Activated T-helper 2 cell treated with anti-CD3 and anti-CD28 coated beads, Interferon-gamma antibody, Interleukin-2, Interleukin-4, amounts not matched to agents 10 μg/mL and 5 μg/mL and 100 μg/mL, durations not matched to agents 14 hours and 24 hours and 36 hours (primary cell): ENCODE measurements around the gene SFXN1. TPM values are rescaled to one million over a fixed set of nuclear protein-coding genes. Genes with fewer than 3 reads are reported as not detected.
"Not testable (repeated sequence)": the region's sequence is repeated elsewhere in the genome, so short reads cannot be mapped to it uniquely, and the experiment has no call there.

ENCODE experiments used
- DNase-seq: peaks from one replicate; pipeline ENCODE4 v3.0.0; 2021; ENCODE audit warnings: low spot score
- H3K27ac Mint-ChIP-seq: one replicate; pipeline ENCODE4 v1.8.0; 2021; ENCODE audit warnings: mixed read lengths
- H3K27me3 Mint-ChIP-seq: one replicate; pipeline ENCODE4 v1.8.0; 2021; ENCODE audit warnings: low read depth, mixed read lengths
- H3K36me3 Mint-ChIP-seq: one replicate; pipeline ENCODE4 v1.8.0; 2021; ENCODE audit warnings: low read depth, mixed read lengths
- H3K4me1 Mint-ChIP-seq: one replicate; pipeline ENCODE4 v1.8.0; 2021; ENCODE audit warnings: low read depth, mixed read lengths
- H3K4me3 Mint-ChIP-seq: one replicate; pipeline ENCODE4 v1.8.0; 2021; ENCODE audit warnings: low read depth, mild to moderate bottlenecking, moderate library complexity, mixed read lengths
- H3K9me3 Mint-ChIP-seq: one replicate; pipeline ENCODE4 v1.8.0; 2021; ENCODE audit warnings: mixed read lengths
- intact Hi-C: fragments of 100-400 bp; cut with micrococcal nuclease; formaldehyde crosslinking; loops from one replicate; pipeline ENCODE4 v1.15.1; 2023
- total RNA-seq: library from RNA; stranded (reverse); gene quantifications from 2 replicates; pipeline ENCODE4 v1.2.3, GENCODE V29; 2022

Gene SFXN1
- total RNA-seq, 1 donor from 2014 or later = 318 TPM

- Mint-ChIP-seq H3K4me1 (peaks cover 63% of the 10 kb centered on the region), H3K27ac (peak overlapping the region; percentile 98), H3K4me3 (peak overlapping the region; percentile 67), H3K36me3 (peaks cover 99% of the 10 kb centered on the region), H3K27me3 (no peaks in the 10 kb centered on the region), H3K9me3 (peaks cover 16% of the 10 kb centered on the region)
- peak; percentile 71 for DNase-seq
- intact Hi-C loops = loop anchor here (1.0 to 2.0 kb wide), 5 partner anchors 13 to 1901 kb away; partner anchors contain the start of gene BOD1
Measured at GRCh38 chr5:175517824-175518450, 39.6 kb downstream of the SFXN1 start.

- Mint-ChIP-seq H3K9me3 (peaks cover 16% of the 10 kb centered on the region), H3K27me3 (no peaks in the 10 kb centered on the region), H3K4me1 (peaks cover 67% of the 10 kb centered on the region), H3K36me3 (peaks cover 98% of the 10 kb centered on the region), H3K4me3 (no peak overlapping the region), H3K27ac (peak overlapping the region; percentile 98)
- DNase-seq = no peak
- intact Hi-C loops = no loop called here
Measured at GRCh38 chr5:175519006-175519405, 40.6 kb downstream of the SFXN1 start.

GRCh38 chr5:175520321-175520720 is 42.0 kb downstream of the SFXN1 start:
- H3K4me1 Mint-ChIP-seq = peaks cover 78% of the 10 kb centered on the region
- H3K9me3 Mint-ChIP-seq = peaks cover 16% of the 10 kb centered on the region
- intact Hi-C loops = no loop called here
- H3K36me3 Mint-ChIP-seq = peaks cover 98% of the 10 kb centered on the region
- no peaks in the 10 kb centered on the region for H3K27me3 Mint-ChIP-seq
- DNase-seq = no peak
- no peak overlapping the region for H3K4me3 Mint-ChIP-seq
- peak overlapping the region; percentile 98 for H3K27ac Mint-ChIP-seq

GRCh38 chr5:175520873-175521272 is 42.5 kb downstream of the SFXN1 start:
- Mint-ChIP-seq H3K9me3 (peaks cover 16% of the 10 kb centered on the region), H3K27ac (peak overlapping the region; percentile 98), H3K4me3 (peak overlapping the region; percentile 64), H3K27me3 (no peaks in the 10 kb centered on the region), H3K4me1 (peaks cover 76% of the 10 kb centered on the region), H3K36me3 (peaks cover 96% of the 10 kb centered on the region)
- intact Hi-C loops = loop anchor here (1.0 kb wide), 2 partner anchors 10 to 132 kb away; no protein-coding TSS in a partner anchor
- no peak for DNase-seq

GRCh38 chr5:175521313-175521833 is 43.0 kb downstream of the SFXN1 start:
- Mint-ChIP-seq H3K4me1 (peaks cover 75% of the 10 kb centered on the region), H3K4me3 (peak overlapping the region; percentile 64), H3K27ac (peak overlapping the region; percentile 98), H3K27me3 (no peaks in the 10 kb centered on the region), H3K9me3 (peaks cover 16% of the 10 kb centered on the region), H3K36me3 (peaks cover 96% of the 10 kb centered on the region)
- peak; percentile 21 for DNase-seq
- intact Hi-C loops = loop anchor here (1.0 kb wide), 2 partner anchors 10 to 132 kb away; no protein-coding TSS in a partner anchor

GRCh38 chr5:175523292-175523691 is 44.9 kb downstream of the SFXN1 start:
- H3K4me3 Mint-ChIP-seq = peak overlapping the region; percentile 84
- no peak for DNase-seq
- H3K27ac Mint-ChIP-seq = peak overlapping the region; percentile 86

GRCh38 chr5:175524211-175524610 is 45.9 kb downstream of the SFXN1 start:
- DNase-seq = no peak
- Mint-ChIP-seq H3K4me1 (peaks cover 58% of the 10 kb centered on the region), H3K9me3 (peaks cover 4% of the 10 kb centered on the region), H3K27me3 (no peaks in the 10 kb centered on the region), H3K4me3 (peak overlapping the region; percentile 62), H3K36me3 (peaks cover 90% of the 10 kb centered on the region), H3K27ac (peak overlapping the region; percentile 67)
- intact Hi-C loops = no loop called here

More at GRCh38 chr5:175523292-175523691, 44.9 kb downstream of the SFXN1 start:
- H3K36me3 Mint-ChIP-seq = peaks cover 92% of the 10 kb centered on the region
- no peaks in the 10 kb centered on the region for H3K27me3 Mint-ChIP-seq
- peaks cover 13% of the 10 kb centered on the region for H3K9me3 Mint-ChIP-seq
- H3K4me1 Mint-ChIP-seq = peaks cover 64% of the 10 kb centered on the region
- intact Hi-C loops = no loop called here

- Mint-ChIP-seq H3K9me3 (no peaks in the 10 kb centered on the region), H3K27ac (peak overlapping the region; percentile 72), H3K36me3 (peaks cover 85% of the 10 kb centered on the region), H3K27me3 (no peaks in the 10 kb centered on the region), H3K4me1 (peaks cover 48% of the 10 kb centered on the region), H3K4me3 (peak overlapping the region; percentile 11)
- DNase-seq = no peak
- intact Hi-C loops = no loop called here
Measured at GRCh38 chr5:175526691-175527090, 48.3 kb downstream of the SFXN1 start.

GRCh38 chr5:175531361-175531760 is 53.0 kb downstream of the SFXN1 start:
- Mint-ChIP-seq H3K27me3 (no peaks in the 10 kb centered on the region), H3K27ac (no peak overlapping the region), H3K4me3 (no peak overlapping the region), H3K4me1 (peaks cover 48% of the 10 kb centered on the region), H3K36me3 (peaks cover 61% of the 10 kb centered on the region), H3K9me3 (no peaks in the 10 kb centered on the region)
- no peak for DNase-seq
- intact Hi-C loops = loop anchor here (1.0 kb wide), 1 partner anchor 10 kb away; no protein-coding TSS in a partner anchor

GRCh38 chr5:175534070-175534932 is 55.9 kb downstream of the SFXN1 start:
- peak overlapping the region; percentile 45 for H3K4me3 Mint-ChIP-seq
- H3K4me1 Mint-ChIP-seq = peaks cover 48% of the 10 kb centered on the region
- no peak overlapping the region for H3K27ac Mint-ChIP-seq
- DNase-seq = peak; percentile 79
- H3K9me3 Mint-ChIP-seq = no peaks in the 10 kb centered on the region
- intact Hi-C loops = loop anchor here (1.0 to 2.0 kb wide), 3 partner anchors 34 to 184 kb away; no protein-coding TSS in a partner anchor
- peaks cover 38% of the 10 kb centered on the region for H3K36me3 Mint-ChIP-seq
- H3K27me3 Mint-ChIP-seq = no peaks in the 10 kb centered on the region

GRCh38 chr5:175535331-175535730 is 57.0 kb downstream of the SFXN1 start:
- not testable (repeated sequence) for H3K4me3 Mint-ChIP-seq, H3K27ac Mint-ChIP-seq, H3K9me3 Mint-ChIP-seq, H3K27me3 Mint-ChIP-seq, DNase-seq
- Mint-ChIP-seq H3K36me3 (peaks cover 31% of the 10 kb centered on the region), H3K4me1 (peaks cover 41% of the 10 kb centered on the region)
- intact Hi-C loops = loop anchor here (2.0 kb wide), 1 partner anchor 33 kb away; no protein-coding TSS in a partner anchor

GRCh38 chr5:175535796-175536195 is 57.4 kb downstream of the SFXN1 start:
- Mint-ChIP-seq H3K27me3 (no peaks in the 10 kb centered on the region), H3K4me3 (no peak overlapping the region), H3K9me3 (no peaks in the 10 kb centered on the region), H3K4me1 (peaks cover 39% of the 10 kb centered on the region), H3K36me3 (peaks cover 27% of the 10 kb centered on the region), H3K27ac (no peak overlapping the region)
- DNase-seq = no peak
- intact Hi-C loops = loop anchor here (2.0 kb wide), 1 partner anchor 33 kb away; no protein-coding TSS in a partner anchor
